Tibial nerve (tissue), 3 donors: ENCODE measurements around the gene B4GALT6.

Experiments
- CTCF ChIP-seq, 5 experiments: fragments of 200-600 bp in 3 of 5; fragments of 450-650 bp in 2 of 5; sonication (generic) in 3 of 5; IDR thresholded peaks; one replicate each; pipeline ENCODE4 v1.5.1; 2016 to 2019; ENCODE audit warnings: antibody characterized with exemption in 5 of 5, mild to moderate bottlenecking in 3 of 5, moderate library complexity in 2 of 5
- POLR2A ChIP-seq, 2 donors: fragments of 450-650 bp; IDR thresholded peaks; one replicate each; pipeline ENCODE4 v1.6.1; 2017; ENCODE audit warnings: antibody characterized with exemption in 2 of 2, mild to moderate bottlenecking in 2 of 2, moderate library complexity in 2 of 2

- no peak for TF ChIP-seq CTCF (IDR thresholded peaks at IDR 0.05)
- no peak for TF ChIP-seq POLR2A (IDR thresholded peaks at IDR 0.05)
Observed at GRCh38 chr18:31711365-31712172, 27.2 kb upstream of the B4GALT6 start.
